Ovary (tissue), 9 donors: Measurements from ENCODE around the gene MID1. TPM values are rescaled to one million over a fixed set of nuclear protein-coding genes. Genes with fewer than 3 reads are reported as not detected.

Experiments
- DNase-seq, 5 donors: peaks; one replicate each; pipeline ENCODE4 v3.0.0-alpha.2; 2019 to 2020
- H3K27ac ChIP-seq, 2 donors: fragments of 200-600 bp; one replicate each; pipeline versions ENCODE4 v1.5.1 to v1.8.0; 2019 to 2022
- H3K27me3 ChIP-seq: fragments of 200-600 bp; one replicate; pipeline ENCODE4 v1.8.0; 2022
- H3K36me3 ChIP-seq: fragments of 200-600 bp; sonication (generic); one replicate; pipeline ENCODE4 v1.5.1; 2019
- H3K4me1 ChIP-seq: one replicate; pipeline ENCODE4 v1.8.1; 2013; ENCODE audit warnings: mild to moderate bottlenecking, moderate library complexity; ENCODE audit not compliant: insufficient read depth
- H3K4me3 ChIP-seq: fragments of 200-600 bp; sonication (generic); one replicate; pipeline ENCODE4 v1.5.1; 2017
- H3K9me3 ChIP-seq, 2 donors: fragments of 200-600 bp in 1 of 2; sonication (generic) in 1 of 2; one replicate each; pipeline versions ENCODE4 v1.5.1 to v1.8.1; 2013 to 2019; ENCODE audit warnings: mild to moderate bottlenecking in 1 of 2, moderate library complexity in 1 of 2
- CTCF ChIP-seq, 3 donors: fragments of 450-650 bp in 2 of 3; fragments of 200-600 bp in 1 of 3; IDR thresholded peaks; one replicate each; pipeline versions ENCODE4 v1.5.1 to v1.8.0; 2016 to 2022; ENCODE audit warnings: antibody characterized with exemption in 3 of 3, mild to moderate bottlenecking in 1 of 3
- EP300 ChIP-seq: sonication (generic); formaldehyde crosslinking; IDR thresholded peaks from one replicate; pipeline ENCODE4 v1.6.1; 2017; ENCODE audit warnings: antibody characterized with exemption
- POLR2A ChIP-seq: fragments of 450-650 bp; IDR thresholded peaks from one replicate; pipeline ENCODE4 v1.6.1; 2017; ENCODE audit warnings: antibody characterized with exemption, mild to moderate bottlenecking, moderate library complexity
- WGBS, 3 donors: extraction: QIAGEN DNeasy Blood & Tissue Kit in 1 of 3; methylation state at CpG; one replicate each; pipeline versions ENCODE4 v1.1.5 to v1.1.7; 2013 to 2017; 5-methylcytosine and 5-hydroxymethylcytosine counted together
- intact Hi-C, 4 donors: fragments of 100-400 bp; cut with DNase I; formaldehyde crosslinking; loops; one replicate each; pipeline versions ENCODE4 v1.11.0 to v1.15.1; 2022 to 2023
- polyA plus RNA-seq, 2 donors: library from polyadenylated mRNA; stranded (reverse); fragments of 200-250 nt in 1 of 2; fragments of 350-450 nt in 1 of 2; fragmentation: Illumina TruSeq in 1 of 2; extraction: RNeasy Lipid Tissue Mini Kit (QIAGEN cat#74804) in 1 of 2; gene quantifications; one replicate each; pipeline ENCODE4 v1.2.3, GENCODE V29; 2013 to 2014
- total RNA-seq, 7 donors: library from RNA; depleted of rRNA in 2 of 7; stranded (reverse); fragments of >200 nt in 2 of 7; fragmentation: NEBNext Ultra II Directional in 3 of 7; extraction: Animal tissue kit (Norgen Biotek cat#: 25700) in 3 of 7; gene quantifications; one replicate each; pipeline versions ENCODE4 v1.1.0 to v1.2.4, GENCODE V29; 2016 to 2023
- donor health status: DM: no; HTN: no; CAD: no; lungs with moderate emphysema.
- donor health status: DM: no; HTN: no; CAD: no.
- donor health status: Bipolar disorder and iron deficiency.
- donor health status: DM: yes; HTN: yes; CAD: no.
- donor health status: DM: no; HTN: no; CAD: no.
- donor health status: DM: yes; HTN: yes; CAD: no.

The MID1 gene
- total and polyA plus RNA-seq, 9 donors, result 4.0 to 25.7 (median 17.0) TPM

GRCh38 chrX:10631416-10632145 is 11.2 kb upstream of the MID1 start:
- TF ChIP-seq CTCF (IDR thresholded peaks at IDR 0.05), result no peak
- TF ChIP-seq EP300, result no peak
- no peak for TF ChIP-seq POLR2A
- Histone ChIP-seq H3K4me1 (no peaks in the 10 kb centered on the region), H3K36me3 (no peaks in the 10 kb centered on the region), H3K9me3 (no peaks in the 10 kb centered on the region), H3K4me3 (no peak overlapping the region), H3K27ac (no peak overlapping the region), H3K27me3 (no peaks in the 10 kb centered on the region)
- intact Hi-C loops, result loop anchor here in 3 of 4 donors (5.0 to 10.0 kb wide), 2 partner anchors 439 to 447 kb away; no protein-coding TSS in a partner anchor
- 72 to 76% (median 72%) methylated on average over 7 of the region's 7 CpGs for WGBS, 3 donors
- DNase-seq, result no peak

- Histone ChIP-seq H3K27me3 (no peaks in the 10 kb centered on the region), H3K36me3 (no peaks in the 10 kb centered on the region), H3K27ac (no peak overlapping the region), H3K4me3 (no peak overlapping the region), H3K9me3 (no peaks in the 10 kb centered on the region), H3K4me1 (no peaks in the 10 kb centered on the region)
- 51 to 58% (median 56%) methylated on average over 4 of the region's 4 CpGs for WGBS, 3 donors
- intact Hi-C loops, result loop anchor here in 3 of 4 donors (5.0 to 10.0 kb wide), 2 partner anchors 438 to 446 kb away; no protein-coding TSS in a partner anchor
- DNase-seq, result no peak
- TF ChIP-seq POLR2A (no peak), CTCF (IDR thresholded peaks at IDR 0.05) (no peak), EP300 (no peak)
Observed at GRCh38 chrX:10630320-10630719, 9.9 kb upstream of the MID1 start.

GRCh38 chrX:10629905-10630304 is 9.5 kb upstream of the MID1 start:
- H3K4me3 ChIP-seq, result no peak overlapping the region
- TF ChIP-seq EP300 (no peak), POLR2A (no peak), CTCF (IDR thresholded peaks at IDR 0.05) (no peak)
- H3K27ac ChIP-seq, result no peak overlapping the region
- WGBS, 3 donors, result 84 to 89% (median 85%) methylated on average over 3 of the region's 3 CpGs
- intact Hi-C loops, result loop anchor here in 3 of 4 donors (5.0 to 10.0 kb wide), 2 partner anchors 438 to 445 kb away; no protein-coding TSS in a partner anchor
- no peaks in the 10 kb centered on the region for H3K27me3 ChIP-seq
- H3K36me3 ChIP-seq, result no peaks in the 10 kb centered on the region
- H3K9me3 ChIP-seq, result no peaks in the 10 kb centered on the region
- no peak for DNase-seq
- H3K4me1 ChIP-seq, result no peaks in the 10 kb centered on the region

- no peak for DNase-seq
- no peak for TF ChIP-seq EP300
- no peak for TF ChIP-seq CTCF (IDR thresholded peaks at IDR 0.05)
- TF ChIP-seq POLR2A, result no peak
- Histone ChIP-seq H3K36me3 (no peaks in the 10 kb centered on the region), H3K27me3 (no peaks in the 10 kb centered on the region), H3K9me3 (no peaks in the 10 kb centered on the region), H3K4me3 (no peak overlapping the region), H3K27ac (no peak overlapping the region), H3K4me1 (no peaks in the 10 kb centered on the region)
- WGBS, 3 donors, result 76 to 89% (median 76%) methylated on average over 3 of the region's 3 CpGs
- intact Hi-C loops, result no loop called here
Observed at GRCh38 chrX:10628906-10629305, 8.5 kb upstream of the MID1 start.
